ENCODE measurements around the gene ATP11A. TPM values are rescaled to one million over a fixed set of nuclear protein-coding genes. Genes with fewer than 3 reads are reported as not detected.

The ATP11A gene
- total RNA-seq, 1 donor from 2014 or later: 109 TPM

GRCh38 chr13:112752211-112752610, 62.4 kb downstream of the ATP11A start:
- Mint-ChIP-seq H3K27ac (no peak overlapping the region), H3K4me1 (ENCODE audit: low read depth) (peaks cover 3% of the 10 kb centered on the region), H3K36me3 (ENCODE audit: insufficient read depth) (peaks cover 5% of the 10 kb centered on the region), H3K9me3 (ENCODE audit: low read depth) (no peaks in the 10 kb centered on the region), H3K27me3 (no peaks in the 10 kb centered on the region), H3K4me3 (ENCODE audit: low read depth) (no peak overlapping the region)
- DNase-seq (ENCODE audit: low spot score, unreplicated experiment): no peak
- no peak for TF ChIP-seq CTCF (IDR thresholded peaks at IDR 0.05; ENCODE audit: unreplicated experiment)

GRCh38 chr13:112752711-112753541, 63.1 kb downstream of the ATP11A start:
- H3K36me3 Mint-ChIP-seq (ENCODE audit: insufficient read depth): peaks cover 6% of the 10 kb centered on the region
- no peak for DNase-seq (ENCODE audit: low spot score, unreplicated experiment)
- no peaks in the 10 kb centered on the region for H3K9me3 Mint-ChIP-seq (ENCODE audit: low read depth)
- H3K4me1 Mint-ChIP-seq (ENCODE audit: low read depth): peaks cover 8% of the 10 kb centered on the region
- H3K27me3 Mint-ChIP-seq: no peaks in the 10 kb centered on the region
- TF ChIP-seq CTCF (IDR thresholded peaks at IDR 0.05; ENCODE audit: unreplicated experiment): no peak
- no peak overlapping the region for H3K27ac Mint-ChIP-seq
- no peak overlapping the region for H3K4me3 Mint-ChIP-seq (ENCODE audit: low read depth)

- Mint-ChIP-seq H3K4me3 (ENCODE audit: low read depth) (no peak overlapping the region), H3K36me3 (ENCODE audit: insufficient read depth) (peaks cover 8% of the 10 kb centered on the region), H3K27me3 (no peaks in the 10 kb centered on the region), H3K4me1 (ENCODE audit: low read depth) (peaks cover 10% of the 10 kb centered on the region), H3K27ac (no peak overlapping the region), H3K9me3 (ENCODE audit: low read depth) (peaks cover 3% of the 10 kb centered on the region)
- TF ChIP-seq CTCF (IDR thresholded peaks at IDR 0.05; ENCODE audit: unreplicated experiment): no peak
- no peak for DNase-seq (ENCODE audit: low spot score, unreplicated experiment)
These were observed 64.0 kb downstream of the ATP11A start for GRCh38 chr13:112753833-112754232.

GRCh38 chr13:112754281-112755025, 64.6 kb downstream of the ATP11A start:
- TF ChIP-seq CTCF (IDR thresholded peaks at IDR 0.05; ENCODE audit: unreplicated experiment): no peak
- Mint-ChIP-seq H3K27me3 (no peaks in the 10 kb centered on the region), H3K36me3 (ENCODE audit: insufficient read depth) (peaks cover 12% of the 10 kb centered on the region), H3K27ac (no peak overlapping the region), H3K4me1 (ENCODE audit: low read depth) (peaks cover 12% of the 10 kb centered on the region), H3K4me3 (ENCODE audit: low read depth) (no peak overlapping the region), H3K9me3 (ENCODE audit: low read depth) (peaks cover 3% of the 10 kb centered on the region)
- DNase-seq (ENCODE audit: low spot score, unreplicated experiment): no peak

GRCh38 chr13:112755331-112755730, 65.5 kb downstream of the ATP11A start:
- DNase-seq (ENCODE audit: low spot score, unreplicated experiment): no peak
- H3K4me1 Mint-ChIP-seq (ENCODE audit: low read depth): peaks cover 18% of the 10 kb centered on the region
- H3K9me3 Mint-ChIP-seq (ENCODE audit: low read depth): peaks cover 3% of the 10 kb centered on the region
- TF ChIP-seq CTCF (IDR thresholded peaks at IDR 0.05; ENCODE audit: unreplicated experiment): no peak
- no peaks in the 10 kb centered on the region for H3K27me3 Mint-ChIP-seq
- no peak overlapping the region for H3K27ac Mint-ChIP-seq
- peaks cover 15% of the 10 kb centered on the region for H3K36me3 Mint-ChIP-seq (ENCODE audit: insufficient read depth)
- H3K4me3 Mint-ChIP-seq (ENCODE audit: low read depth): no peak overlapping the region
